NCI-H69 (cell line): Measurements from ENCODE around the gene PLXNA2.

Source experiments
- DNase-seq: peaks from one replicate; lab custom pipeline; 2025; lab: John Stamatoyannopoulos, UW

The PLXNA2 gene

DNA sequence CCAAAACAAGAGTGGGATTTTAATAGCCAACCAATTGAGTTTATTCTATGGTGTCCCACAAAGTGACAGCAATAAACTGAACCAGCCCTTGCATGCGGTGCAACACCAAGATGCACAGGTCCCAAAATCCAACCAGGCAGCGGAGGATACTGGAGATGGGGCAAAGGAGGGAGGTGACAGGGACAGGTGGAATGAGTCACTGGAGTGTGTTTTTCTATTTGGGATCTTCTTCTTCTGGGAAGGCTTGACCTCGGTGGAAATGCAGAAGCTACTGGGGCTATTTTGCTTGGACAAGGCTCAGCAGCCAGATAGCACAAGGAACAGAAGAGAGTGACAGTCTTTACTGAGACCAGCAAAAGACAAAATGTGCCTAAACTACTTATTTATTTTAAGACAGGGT is 97.5 kb downstream of the PLXNA2 start:
- no peak for DNase-seq

DNA sequence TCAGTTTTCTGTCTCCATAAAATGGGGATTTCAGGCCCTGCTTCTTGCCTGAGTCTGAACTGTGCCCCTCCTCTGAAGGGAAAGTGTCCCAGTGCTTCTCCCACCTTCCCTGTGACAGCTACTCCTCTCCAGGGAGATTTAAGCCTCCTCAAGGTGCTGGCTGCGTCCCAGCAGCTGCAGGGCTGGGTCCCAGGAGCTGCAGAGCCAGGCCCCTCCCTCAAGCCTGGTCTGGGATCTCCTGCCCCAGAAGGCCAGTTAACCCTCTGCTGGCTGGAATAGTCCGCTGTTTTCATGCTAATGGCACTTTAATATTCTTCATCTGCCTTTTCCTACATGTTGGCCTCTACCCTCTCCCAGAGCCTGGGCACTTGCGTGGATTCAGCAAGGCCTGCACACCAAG is 99.0 kb downstream of the PLXNA2 start:
- DNase-seq = no peak

DNA sequence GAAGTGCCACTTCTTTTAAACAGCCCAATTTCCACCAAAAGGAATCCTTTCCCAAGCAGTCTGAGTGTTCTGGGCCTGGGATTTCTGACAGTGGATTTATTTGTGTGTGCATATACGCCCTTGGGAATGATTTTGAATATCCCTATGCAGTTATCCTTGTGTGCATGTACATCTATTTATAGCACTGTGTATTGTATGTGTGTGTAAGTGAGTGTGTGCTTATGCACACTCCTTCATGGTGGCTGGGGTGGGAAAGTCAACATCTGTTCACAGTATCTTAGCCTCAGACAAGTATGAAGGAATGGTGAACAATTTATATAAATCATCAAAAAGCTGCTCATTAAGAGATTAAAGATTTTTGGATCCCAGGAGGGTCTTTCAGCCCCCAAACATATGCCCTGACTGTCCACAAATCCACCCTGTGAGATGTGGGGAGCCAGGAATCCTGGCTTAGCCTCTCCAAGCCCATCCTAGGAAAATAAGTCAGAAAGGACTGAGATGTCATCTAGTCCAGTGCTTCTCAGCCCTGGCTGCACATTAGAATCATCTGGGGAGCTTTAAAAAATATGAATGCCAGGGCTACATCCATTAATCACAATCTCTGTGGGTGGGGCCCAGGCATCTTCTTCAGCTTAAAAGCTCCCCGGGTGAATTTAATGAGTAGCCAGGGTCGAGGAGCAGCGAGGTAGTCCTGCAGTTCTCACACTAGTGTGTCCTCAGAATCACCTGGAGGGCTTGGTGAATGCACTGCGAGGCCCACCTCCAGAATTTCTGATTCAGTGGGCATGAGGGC is 101.4 kb downstream of the PLXNA2 start:
- peak; percentile 83 for DNase-seq

DNA sequence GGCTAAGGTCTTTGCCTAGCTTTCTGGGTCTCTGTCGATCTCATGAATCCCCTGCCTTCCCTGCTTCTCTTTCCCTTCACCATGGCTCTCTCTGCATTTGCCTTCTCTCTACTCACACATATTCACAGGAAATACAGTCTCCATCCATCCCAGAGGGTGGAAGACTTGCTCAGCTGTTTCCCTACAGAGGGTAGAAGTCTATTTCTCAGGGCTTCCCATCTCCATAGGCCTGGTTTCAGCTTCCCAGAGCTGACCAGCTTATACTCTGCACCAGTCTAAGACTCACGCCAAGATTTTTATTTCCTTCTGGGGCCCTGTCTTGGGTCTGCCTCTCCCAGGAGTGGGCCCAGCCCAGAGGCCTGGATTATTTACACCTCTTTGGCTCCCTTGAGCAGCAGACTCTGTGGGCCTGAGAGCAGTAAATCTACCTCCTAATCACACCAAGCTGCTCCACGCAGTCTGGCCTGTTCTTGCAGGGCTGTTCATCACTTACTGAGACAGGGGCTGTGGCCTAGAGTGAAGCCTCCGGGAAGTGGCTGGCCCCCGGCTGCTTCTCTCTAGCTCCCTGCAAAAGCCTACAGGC is 102.5 kb downstream of the PLXNA2 start:
- peak; percentile 73 for DNase-seq

DNA sequence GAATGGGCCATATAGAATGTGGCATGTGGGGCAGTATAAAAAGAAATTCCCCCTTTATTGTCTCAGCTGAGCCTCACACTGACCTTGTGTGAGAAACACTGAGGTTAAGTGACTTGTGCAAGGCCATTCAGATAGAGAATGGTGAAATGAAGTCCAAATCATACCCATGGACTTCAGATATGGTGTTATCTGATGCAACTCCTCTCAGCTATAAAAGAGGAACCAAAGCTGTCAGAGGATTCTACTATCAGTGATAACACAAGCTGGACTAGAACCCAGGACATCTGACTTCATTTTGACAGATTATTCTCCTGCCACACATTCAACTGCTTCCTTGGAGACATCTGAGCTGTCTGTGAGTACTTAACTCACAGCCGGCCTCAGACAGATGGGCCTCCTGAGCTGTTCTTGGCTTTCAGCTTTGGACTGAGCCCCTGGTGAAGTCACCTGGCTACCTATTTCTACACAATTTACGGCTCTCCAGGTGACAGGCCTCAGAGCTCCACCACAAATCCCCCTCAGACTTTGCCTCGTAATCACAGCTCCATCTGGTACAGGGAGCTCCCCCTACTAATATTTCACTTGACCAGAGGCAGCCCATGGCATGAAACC is 104.6 kb downstream of the PLXNA2 start:
- DNase-seq = peak; percentile 90

DNA sequence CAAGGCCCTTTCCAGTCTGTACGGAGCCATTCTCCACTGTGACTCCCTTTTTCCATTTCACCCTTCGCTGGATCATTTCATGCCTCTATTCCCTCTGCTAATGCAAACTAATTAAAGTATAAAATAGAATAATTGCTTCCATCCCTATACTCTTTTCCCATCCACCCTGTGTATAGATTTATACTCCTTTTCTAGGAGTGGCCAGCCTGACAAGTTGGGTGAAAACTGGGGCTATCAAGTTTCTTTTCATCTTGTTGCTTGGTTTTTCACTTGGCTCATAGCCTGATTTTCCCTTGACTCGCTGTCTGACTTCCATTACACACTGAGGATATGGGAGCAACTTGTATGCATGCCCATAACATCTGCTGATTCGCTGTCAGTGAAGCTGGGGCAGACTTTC is 107.0 kb downstream of the PLXNA2 start:
- peak; percentile 95 for DNase-seq

DNA sequence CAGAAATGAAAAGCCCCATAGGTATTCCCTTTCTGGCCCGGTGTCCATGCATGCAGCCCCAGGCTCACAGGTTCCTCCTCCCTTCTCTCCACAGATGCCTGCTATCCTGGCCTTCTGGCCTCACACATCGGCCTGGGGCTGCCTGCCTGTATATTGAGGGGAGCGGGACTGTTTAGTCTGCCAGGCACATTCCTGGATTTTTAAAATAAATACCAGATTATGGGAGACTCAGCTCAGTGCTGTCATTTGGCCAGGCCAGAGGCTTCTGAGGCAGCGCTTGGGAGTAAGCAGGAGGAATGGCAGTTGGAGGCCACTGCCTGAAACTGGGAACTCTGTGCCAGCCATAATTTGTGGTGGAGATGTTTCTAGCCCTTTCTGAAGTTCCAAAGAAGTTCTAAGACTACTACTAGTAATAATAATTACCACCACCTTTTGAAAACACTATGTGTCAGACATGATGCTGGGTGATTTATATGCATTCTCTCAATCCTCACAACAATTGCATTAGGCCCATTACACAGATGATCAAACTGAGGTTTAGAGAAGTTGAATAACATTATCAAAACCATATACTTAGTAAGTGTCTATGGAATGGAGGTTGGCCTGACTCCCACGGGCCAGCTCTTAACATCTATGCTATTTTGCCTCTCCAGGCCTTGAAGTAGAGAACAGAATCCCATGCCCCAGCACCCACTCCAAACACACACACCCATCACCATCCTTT is 107.6 kb downstream of the PLXNA2 start:
- DNase-seq = peak; percentile 13

DNA sequence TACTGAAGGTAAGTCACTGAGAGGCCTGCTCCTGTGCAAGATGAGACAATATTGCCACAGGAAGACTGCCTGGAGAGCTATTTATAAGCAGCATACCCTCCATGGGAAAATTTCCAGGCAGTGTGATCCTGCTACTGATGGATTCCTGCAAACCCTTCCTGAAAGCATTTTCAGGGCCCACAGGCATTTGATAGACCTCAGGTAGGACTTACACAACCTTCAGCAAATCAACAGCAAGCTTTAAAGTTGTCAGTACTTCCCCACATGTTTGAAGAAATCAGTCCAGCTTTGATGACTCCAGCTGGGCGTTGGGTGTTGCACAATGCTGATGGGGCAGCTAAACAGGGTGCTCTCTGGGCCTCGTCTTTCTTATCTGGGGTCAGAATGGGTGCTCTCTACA is 108.8 kb downstream of the PLXNA2 start:
- peak; percentile 69 for DNase-seq

DNA sequence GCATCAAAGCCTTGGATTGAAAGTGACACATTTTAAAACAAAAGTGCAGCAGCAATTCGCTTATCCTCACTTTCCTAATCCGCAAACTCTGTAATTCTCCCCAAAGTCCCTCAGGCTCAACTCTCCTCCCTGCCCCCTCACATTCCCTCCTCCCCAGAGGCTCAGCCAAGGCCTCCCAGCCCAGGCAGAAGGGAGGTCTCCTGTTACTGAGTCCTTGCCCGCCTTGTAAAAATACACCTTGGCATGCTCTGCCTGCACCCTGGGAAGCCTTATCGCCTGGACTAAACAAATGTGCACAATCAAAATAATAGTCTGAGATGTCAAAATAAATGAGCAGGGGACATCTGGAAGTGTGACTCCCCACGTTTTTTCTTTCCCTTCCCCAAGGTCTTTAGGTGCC is 109.7 kb downstream of the PLXNA2 start:
- peak; percentile 82 for DNase-seq

DNA sequence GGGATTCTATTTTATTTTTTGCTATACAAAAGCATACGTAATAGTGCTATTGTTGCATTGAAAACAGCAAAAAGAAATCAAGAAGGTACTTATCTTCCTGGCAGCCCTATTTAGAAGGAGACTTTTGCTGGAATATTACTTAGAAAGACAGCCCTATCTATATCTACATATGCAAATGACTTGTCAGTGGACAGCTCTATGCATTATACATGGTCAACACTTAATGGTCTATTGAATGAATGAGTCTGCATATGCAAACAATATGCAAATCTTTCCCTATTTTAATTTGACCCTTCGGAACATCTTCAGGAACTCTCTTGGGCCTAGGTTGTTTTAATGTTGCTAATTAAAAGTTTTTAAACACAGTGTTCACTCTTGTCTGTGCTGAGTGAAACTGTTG is 110.8 kb downstream of the PLXNA2 start:
- no peak for DNase-seq

DNA sequence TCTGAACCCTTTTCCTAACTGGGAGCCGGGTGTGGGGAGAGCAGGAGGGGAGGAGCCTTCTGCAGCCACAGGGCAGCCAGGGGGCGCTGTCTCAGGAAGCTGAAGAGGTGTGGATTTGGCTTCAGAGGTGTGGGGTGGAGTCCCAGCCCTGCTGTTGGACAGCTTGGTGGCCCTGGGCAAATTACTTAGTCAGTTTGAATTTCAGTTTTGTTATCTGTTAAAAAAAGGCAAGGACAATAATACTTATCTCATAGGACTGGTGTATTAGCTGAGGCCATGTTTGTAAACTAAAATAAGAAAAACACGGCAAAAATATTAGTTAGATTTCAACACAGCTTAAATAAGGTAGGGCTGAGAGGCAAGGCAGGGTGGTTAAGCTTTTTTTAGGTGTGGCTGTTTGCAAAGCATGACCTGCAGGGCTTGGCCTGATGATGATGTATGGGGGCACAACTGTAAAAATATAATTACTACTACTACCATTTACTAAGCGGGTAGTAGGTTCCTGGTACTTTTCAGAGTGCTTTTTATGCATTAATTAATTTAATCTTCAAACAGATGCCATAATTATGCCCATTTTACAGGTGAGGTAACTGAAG is 111.8 kb downstream of the PLXNA2 start:
- DNase-seq = peak; percentile 96

DNA sequence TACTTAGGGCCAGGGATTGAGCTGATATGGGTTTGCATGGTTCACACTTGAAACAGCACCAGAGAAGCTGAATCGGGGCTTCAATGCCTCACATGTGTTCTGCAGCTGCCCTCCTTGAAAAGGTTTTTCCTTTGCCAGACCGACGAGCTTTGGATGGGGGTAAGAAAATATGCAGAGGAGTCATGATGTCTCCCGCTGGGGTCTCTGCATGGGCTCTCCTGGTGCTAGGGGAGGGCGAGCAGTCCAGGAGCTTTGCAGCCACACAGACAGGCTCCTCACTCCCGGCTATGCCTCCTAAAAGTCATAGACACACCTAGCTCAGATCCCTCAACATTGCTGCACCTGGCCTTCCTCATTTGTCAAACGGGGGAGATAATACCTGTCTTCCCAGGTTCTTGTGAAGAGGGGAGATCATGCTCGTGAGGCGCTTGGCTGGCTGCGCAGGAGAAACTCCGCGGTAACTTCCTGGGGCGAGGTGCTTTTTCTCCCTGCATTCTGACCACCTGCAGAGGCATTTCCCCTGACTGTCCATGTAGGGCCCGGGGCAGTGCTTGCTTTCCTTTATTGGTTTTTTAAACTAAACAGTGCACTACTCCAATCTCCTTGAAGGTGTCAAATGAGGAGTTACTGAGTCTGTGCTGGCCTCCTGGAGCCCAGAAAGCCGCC is 112.4 kb downstream of the PLXNA2 start:
- DNase-seq = peak; percentile 90

DNA sequence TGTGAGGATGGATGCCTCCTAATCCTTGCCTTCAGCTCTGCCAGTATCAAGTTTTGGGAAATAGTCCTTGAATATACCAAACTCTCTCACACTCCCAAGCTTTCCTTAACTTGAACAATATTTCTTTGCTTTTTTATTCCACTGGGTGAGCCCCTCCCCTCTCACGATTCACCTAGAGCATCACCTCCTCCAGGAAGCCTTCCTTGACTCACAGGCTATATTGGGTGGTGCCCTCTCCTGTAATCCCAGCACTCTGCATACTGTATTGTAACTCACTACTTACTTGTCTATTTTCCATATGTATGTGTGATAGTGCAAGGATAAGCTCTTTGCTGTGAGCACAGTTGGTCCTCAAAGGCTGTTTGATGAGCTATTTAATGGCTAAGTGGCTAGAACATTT is 114.7 kb downstream of the PLXNA2 start:
- no peak for DNase-seq

DNA sequence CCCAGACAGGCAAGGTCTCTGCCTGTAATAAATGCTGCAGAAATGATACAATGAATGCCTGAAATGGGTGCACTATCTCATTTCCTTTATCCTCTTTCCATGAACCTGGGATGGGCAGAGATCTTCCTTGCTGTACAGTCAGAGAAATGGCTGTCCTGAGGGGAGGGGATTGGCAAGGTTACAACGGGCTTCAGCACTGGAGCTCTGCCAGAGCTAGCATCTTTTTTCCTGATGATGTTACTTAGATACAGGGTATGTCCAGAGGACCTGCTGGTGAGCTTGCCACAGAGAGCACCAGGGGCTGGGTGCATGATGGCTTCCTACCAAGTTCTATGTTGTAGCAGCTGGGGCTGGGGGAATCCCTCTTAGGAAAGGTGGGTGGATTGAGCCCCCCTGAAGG is 115.1 kb downstream of the PLXNA2 start:
- peak; percentile 63 for DNase-seq

DNA sequence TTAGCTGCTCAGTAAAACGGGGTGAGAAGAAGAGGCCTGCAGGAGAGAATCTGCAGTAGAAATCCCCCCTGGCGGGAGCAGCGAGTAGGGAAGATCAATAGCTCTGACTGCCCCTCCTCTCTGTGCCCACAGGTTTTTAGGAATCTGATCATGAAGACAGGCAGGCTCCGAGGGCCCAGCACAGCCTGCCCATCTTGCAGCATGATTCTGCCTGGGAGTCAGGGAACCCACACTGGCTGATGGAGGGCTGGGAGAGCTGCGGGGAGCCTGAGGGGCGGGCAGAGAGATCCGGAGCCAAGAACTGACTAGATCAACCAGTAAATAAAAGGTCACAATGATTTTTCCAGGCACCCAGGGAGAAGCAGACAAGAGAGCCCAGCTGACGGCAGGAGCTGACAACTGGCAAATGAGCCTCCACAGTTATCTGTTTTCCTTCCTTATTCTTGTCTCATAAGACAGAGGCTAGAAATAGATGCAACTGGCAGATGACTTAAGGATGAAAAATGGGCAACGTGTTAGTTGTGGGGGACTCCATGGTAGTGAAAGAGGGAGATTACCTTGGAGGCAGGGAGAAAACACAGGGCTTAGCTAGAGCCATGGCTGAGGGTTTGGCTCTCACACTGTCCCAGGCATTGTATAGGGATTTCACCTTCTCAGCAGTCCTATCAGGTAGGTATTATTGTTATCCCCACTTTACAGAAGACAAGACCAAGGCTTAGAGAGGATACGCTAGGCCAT is 116.2 kb downstream of the PLXNA2 start:
- peak; percentile 82 for DNase-seq

DNA sequence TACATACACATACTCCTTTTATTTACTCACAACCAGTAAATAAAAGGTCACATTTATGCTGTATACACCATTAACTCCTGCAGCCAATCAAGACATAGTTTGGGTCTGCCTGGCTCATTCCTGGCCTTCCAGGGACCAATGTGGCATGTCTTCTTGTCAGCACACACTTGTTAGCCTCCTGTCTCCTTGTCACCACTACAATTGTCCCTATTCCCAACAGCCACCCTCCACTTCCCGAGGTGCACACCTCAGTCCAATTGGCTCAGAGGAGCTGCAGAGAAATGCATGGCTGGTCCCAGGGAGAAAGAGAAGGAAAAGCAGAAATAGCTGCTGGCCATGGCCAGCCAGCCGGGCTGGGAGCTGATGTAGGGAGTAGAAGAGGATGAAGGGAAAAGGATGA is 116.9 kb downstream of the PLXNA2 start:
- DNase-seq = no peak

DNA sequence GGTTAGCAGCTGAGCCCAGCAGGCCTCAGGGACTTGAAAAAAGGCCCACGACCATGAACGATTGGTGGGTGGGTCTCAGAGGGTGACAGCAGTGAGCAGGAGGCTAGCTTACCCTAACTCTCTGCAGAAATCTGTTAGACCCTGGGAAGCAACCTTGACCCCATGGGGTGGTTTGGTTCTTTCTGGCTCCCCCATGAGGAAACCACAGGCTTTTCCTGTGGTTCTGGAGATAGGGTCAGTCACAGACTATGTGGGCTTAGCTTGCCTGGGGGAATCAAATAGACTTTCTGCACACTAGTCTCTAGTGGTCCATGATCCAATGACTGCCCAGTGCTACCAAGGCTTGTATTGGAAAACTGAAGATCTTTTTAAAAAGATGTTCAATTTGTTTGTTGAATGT is 118.1 kb downstream of the PLXNA2 start:
- DNase-seq = no peak

DNA sequence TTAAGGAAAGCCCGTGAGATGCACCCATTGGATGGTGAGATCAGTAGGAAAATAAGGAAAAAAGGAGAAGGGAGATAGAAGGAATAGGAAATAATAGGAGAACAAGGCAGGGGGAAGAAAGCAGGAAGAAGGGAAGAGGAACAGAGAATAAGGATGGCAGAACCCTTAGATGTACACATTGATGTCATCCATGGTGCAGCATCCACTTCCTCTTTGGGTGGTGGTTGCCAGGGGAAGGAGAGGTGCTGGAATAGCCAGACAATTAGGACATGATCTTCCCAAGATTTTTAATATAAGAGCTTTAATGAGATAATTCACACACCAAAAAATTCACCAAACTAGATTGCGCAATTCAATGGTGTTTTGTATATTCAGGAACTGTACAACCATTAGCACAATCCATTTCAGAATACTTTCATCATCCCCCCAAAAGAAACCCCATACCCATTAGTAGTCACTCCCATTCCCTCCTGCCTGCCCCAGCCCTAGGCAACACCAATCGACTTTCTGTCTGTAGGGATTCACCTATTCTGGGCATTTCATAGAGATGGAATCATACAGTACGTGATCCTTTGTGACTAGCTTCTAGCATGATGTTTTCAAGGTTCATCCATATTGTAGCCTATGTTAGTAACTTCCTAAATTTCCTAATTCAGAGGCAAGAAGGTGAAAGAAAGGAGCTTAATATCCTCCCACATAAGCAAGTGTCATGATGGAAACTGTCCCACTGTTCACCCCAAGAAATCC is 121.4 kb downstream of the PLXNA2 start:
- DNase-seq = no peak

DNA sequence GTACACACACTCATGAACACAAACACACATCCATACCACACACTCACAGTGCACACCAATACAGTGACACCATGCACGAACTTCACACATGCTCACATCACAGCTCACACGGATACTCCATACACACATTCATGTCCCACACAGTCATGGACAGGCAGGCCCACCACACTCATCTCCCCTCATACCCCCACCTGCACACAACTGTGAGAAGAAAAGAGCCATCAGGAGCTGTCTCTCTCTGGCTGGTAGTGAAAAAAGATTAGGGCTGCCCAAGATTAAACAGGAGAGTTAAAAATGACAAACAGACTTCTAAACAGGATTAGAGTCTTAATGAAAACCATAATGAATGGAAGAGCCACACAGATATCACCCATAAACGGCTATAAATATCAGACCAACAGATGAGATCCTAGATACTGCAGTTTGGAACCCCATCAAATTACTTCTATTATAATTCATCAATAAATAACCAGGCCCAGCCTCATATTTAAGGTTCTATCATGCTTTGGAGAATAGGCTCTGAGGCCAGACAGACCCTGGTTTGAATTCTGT is 122.3 kb downstream of the PLXNA2 start:
- no peak for DNase-seq

DNA sequence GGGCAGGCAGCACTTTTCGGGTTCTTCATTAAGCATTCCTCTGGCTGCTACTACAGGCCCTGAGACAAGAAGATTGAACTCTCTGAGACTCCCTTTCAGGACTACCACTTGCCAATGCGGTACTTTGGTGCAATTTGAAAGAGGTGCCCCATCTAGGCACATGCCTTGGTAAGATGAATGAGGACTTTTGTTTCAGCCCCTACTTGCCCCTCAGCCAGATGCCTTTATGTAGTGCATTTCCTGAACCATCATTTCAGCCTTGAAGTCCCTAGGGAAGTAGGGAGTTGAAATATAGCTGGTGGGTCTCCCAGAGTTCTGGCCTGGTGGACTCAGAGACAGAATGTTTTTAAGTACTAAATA is 123.8 kb downstream of the PLXNA2 start:
- peak; percentile 19 for DNase-seq
